Neural progenitor cell (in vitro differentiated cells): ENCODE data around the gene EEF1G.

Source experiments
- CTCF ChIP-seq: fragments of 200-600 bp; sonication (generic); IDR thresholded peaks from 2 replicates; pipeline ENCODE4 v1.5.1; 2017; ENCODE audit warnings: antibody characterized with exemption, mild to moderate bottlenecking
- EZH2 ChIP-seq: fragments of 200-600 bp; sonication (generic); IDR thresholded peaks from 2 replicates; pipeline ENCODE4 v1.6.1; 2017; ENCODE audit warnings: antibody characterized with exemption, mild to moderate bottlenecking, moderate library complexity
- EZH2phosphoT487 ChIP-seq: fragments of 200-600 bp; sonication (generic); IDR thresholded peaks from 2 replicates; pipeline ENCODE4 v1.6.1; 2017; ENCODE audit warnings: antibody characterized with exemption

GRCh38 chr11:62574363-62575071 is 826 bp upstream of the EEF1G start:
- TF ChIP-seq CTCF (no peak), EZH2 (no peak), EZH2phosphoT487 (no peak)
